Measurements from ENCODE around the gene YBX3. TPM values are rescaled to one million over a fixed set of nuclear protein-coding genes. Genes with fewer than 3 reads are reported as not detected.
"Not testable (repeated sequence)": the region's sequence is repeated elsewhere in the genome, so short reads cannot be mapped to it uniquely, and the experiment has no call there.

Gene YBX3
- total and polyA plus RNA-seq, 2 of the 4 experiments (the other 2 are of a cell fraction): 33.7 to 132 TPM

GRCh38 chr12:10747730-10748129 lies 24.6 kb upstream of the YBX3 start (continued):
- TF ChIP-seq ELK1 (IDR thresholded peaks at IDR 0.05; ENCODE audit: borderline replicate concordance, low read depth, low read length): no peak
- TF ChIP-seq CHD1 (IDR thresholded peaks at IDR 0.05; ENCODE audit: low read depth, low read length): no peak

GRCh38 chr12:10743420-10743819 lies 20.3 kb upstream of the YBX3 start:
- DNase-seq; H3K9me1 ChIP-seq (ENCODE audit: insufficient read depth, low read length); H3K23ac ChIP-seq (ENCODE audit: low read depth, low read length); H2BK120ac ChIP-seq (ENCODE audit: low read depth, low read length); ATAC-seq (ENCODE audit: low read depth); H3K4me2 ChIP-seq (ENCODE audit: low read depth, low read length); H3K14ac ChIP-seq (replicated peaks; ENCODE audit: low read depth, low read length); H4K8ac ChIP-seq (ENCODE audit: low read depth in 2 of 2, low read length in 2 of 2); CTCF ChIA-PET; H2AFZ ChIP-seq (replicated peaks; ENCODE audit: low read length, poor library complexity); H3K4me3 ChIP-seq (ENCODE audit: insufficient read depth, low read depth, low read length); H3K27ac ChIP-seq (ENCODE audit: insufficient read depth, low read length); H3K4ac ChIP-seq (ENCODE audit: low read depth, low read length); H2AK5ac ChIP-seq (ENCODE audit: low read depth, low read length); intact Hi-C loops (cut with micrococcal nuclease); dilution Hi-C loops (cut with HindIII; ENCODE audit: low sequenced_read_pairs, unreplicated experiment); H4K20me1 ChIP-seq (ENCODE audit: insufficient read depth, low read length); H3K36me3 ChIP-seq (ENCODE audit: control insufficient read depth, insufficient read depth, low read length); H3K9ac ChIP-seq (ENCODE audit: low read depth, low read length); in situ Hi-C loops (cut with MboI; ENCODE audit: low sequenced_read_pairs); H3K18ac ChIP-seq (ENCODE audit: low read depth, low read length); H4K91ac ChIP-seq (ENCODE audit: insufficient read depth, low read depth, low read length); H3K4me1 ChIP-seq (ENCODE audit: control insufficient read depth, insufficient read depth, low read length); H2BK20ac ChIP-seq (ENCODE audit: low read depth, low read length); H2AK9ac ChIP-seq (replicated peaks; ENCODE audit: low read depth, low read length, poor library complexity); POLR2A ChIA-PET (ENCODE audit: unreplicated experiment); H4K5ac ChIP-seq (ENCODE audit: low read depth, low read length); H2BK5ac ChIP-seq (ENCODE audit: low read depth, low read length, poor library complexity, severe bottlenecking); H3K9me3 ChIP-seq (ENCODE audit: control insufficient read depth, insufficient read depth, low read length); BruUV-seq (replicated peaks); H3K79me1 ChIP-seq (ENCODE audit: low read depth in 1 of 2, low read length in 2 of 2); H2BK15ac ChIP-seq (ENCODE audit: low read depth, low read length); H3K56ac ChIP-seq (ENCODE audit: extremely low read depth, insufficient read depth, low read length): not testable (repeated sequence)
- peaks cover 13% of the 10 kb centered on the region for H3K27me3 ChIP-seq (ENCODE audit: control insufficient read depth, insufficient read depth, low read length)
- WGBS, 2 experiments (ENCODE audit: extremely low coverage in 2 of 2, insufficient read length in 1 of 2): 45% methylated on average over 2 of the region's 6 CpGs; no CpG with 5 or more reads in 1 of the 2 experiments

Data from IMR-90 (cell line).